Activated CD8-positive, alpha-beta memory T cell treated with anti-CD3 and anti-CD28 coated beads, Interleukin-2, amount 50 U/mL, for 48 hours (primary cell): ENCODE measurements around the gene EHF.

ENCODE experiments used
- DNase-seq: peaks from one replicate; pipeline ENCODE4 v3.0.0-alpha.2; 2020

Gene EHF

DNA sequence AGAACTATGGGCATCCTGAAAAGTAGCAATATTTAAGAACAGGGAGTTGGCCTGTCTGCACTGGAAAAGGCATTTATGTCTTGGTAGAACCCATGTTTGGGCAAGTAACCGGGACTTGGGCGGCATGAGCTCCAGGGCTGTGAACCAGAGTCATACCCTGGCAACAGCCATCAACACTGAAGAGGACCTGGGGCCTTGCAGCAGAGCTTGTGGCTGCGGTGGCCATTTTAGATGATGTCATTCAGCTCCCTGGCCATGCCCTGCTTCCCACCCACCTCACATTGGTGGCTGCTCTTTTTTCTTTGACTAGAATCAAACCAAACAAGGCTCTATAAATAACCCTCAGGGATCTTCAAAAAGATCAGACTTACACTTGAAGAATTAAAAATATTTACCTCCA lies 26.6 kb downstream of the EHF start:
- DNase-seq: no peak

DNA sequence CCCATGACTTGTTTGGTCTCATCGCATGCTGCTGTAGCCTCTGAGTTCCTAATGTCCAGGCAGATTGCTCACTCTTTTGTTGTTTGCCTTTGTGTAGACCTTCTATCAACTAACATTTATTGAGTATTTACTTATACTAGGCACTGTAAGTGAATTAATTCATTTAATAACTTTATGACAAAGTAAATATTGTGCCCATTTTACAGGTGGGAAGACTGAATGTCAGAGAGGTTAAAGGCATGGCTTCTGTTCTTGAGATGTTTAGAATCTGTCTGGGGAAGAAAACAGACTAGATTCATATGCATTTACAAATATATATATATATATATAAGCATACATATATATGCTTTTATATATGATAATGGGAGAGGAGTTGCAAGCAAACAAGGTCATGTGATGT lies 27.1 kb downstream of the EHF start:
- no peak for DNase-seq

DNA sequence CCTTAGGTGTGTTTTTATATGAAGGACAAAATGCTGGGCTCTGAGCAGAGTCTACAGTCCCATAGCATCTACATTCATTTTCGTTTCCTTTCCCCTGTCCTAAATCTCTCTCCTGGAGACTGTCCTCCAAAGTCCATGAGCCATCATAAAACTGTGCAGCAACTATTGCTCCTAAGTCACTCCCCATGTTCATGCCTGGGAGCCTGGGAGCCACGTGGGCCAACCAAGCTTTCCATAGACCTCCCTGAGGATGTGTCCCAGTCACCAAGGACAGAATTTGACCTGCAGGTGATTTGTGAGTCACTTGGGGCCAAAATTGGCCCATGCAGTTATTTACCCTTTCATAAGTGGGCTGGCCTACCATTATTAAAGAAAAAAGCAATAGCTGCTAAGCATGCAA lies 28.7 kb downstream of the EHF start:
- DNase-seq: no peak

DNA sequence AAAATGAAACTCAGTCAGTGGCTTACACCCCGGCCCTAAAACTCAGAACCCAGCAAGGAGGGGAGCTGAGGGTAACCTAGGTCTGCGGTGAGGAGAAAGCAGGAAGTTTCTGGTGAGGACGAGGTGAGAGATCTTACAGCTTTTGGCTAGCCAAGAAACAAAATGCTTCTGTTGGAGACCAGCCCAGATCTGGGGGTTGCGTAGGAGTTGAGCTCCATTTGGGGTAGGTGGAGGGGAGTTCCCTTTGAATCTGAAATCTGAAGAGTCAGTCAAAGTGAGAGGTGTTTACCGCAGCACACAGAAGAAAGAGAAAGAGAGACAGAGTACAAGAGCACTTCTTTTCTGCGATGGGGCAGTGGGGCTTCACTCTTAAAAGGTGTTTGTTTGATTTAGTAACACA lies 29.6 kb downstream of the EHF start:
- peak; percentile 80 for DNase-seq

DNA sequence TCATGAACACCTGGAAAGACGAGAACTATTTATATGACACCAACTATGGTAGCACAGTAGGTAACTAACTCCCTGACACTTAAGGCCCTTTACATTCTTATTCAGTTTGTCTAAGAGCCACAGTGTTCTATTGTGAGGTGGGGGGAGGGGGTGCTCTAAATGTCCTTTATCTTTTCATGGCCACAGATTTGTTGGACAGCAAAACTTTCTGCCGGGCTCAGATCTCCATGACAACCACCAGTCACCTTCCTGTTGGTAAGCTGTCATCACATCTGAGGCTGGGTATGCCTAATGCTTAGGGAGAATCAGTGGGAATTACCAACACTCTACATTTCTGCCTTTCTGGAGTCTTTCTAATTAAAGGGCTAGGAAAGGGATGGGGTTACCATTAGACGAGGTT lies 30.7 kb downstream of the EHF start:
- DNase-seq: no peak

DNA sequence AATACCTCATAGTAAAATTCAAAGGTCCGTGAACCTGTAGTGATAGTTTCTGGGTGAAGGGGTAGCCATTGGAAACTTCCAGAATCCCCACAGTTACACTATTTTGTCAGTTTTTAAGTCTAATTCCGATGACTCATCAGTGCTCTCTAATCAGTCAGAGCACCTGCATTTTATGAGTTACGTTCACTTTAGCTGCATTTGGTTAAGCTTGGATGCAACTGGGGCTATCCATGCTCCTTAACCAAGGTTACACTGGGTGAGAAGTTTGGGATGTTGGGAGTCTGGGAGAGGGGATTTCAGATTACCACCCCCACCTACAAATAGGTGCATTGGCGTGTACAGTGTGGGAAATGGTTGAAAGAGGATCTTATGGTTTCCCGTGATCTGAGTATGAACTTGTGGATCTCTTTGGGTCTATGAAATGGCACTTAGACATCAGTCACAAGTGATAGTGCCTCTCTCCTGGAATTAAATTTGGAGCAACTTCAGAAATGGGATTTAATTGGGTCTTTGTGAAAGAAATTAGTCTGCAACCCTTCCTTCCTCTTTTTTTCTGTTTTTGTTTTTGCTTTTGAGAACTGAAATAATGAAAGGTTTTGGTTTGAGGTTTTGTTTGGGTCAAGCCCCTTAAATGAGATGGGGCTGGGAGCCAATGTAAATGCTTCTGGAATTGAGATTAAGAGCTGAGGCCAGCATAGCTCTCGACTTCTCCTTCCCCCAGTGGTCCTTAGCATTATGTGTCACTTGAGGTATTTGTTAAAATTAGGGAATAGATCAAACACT lies 31.5 kb downstream of the EHF start:
- no peak for DNase-seq

DNA sequence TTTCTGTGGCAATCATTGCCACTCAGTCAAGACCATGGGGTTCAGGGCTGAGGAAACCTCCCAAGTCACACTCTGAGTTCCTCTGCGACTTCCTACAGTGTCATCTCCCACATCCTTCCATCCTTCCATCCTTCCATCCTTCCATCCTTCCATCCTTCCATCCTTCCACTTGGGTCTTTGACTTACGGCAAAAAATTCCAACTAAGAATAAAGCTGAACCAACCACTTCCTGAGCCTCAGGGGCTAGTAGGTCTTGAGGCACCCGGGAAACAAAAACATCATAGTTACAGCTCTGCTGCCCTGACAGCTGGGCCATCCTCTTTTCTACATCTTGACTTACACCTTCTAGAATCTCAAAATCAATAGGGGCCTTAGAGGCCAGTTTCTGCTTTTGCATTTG lies 32.1 kb downstream of the EHF start:
- DNase-seq: no peak

DNA sequence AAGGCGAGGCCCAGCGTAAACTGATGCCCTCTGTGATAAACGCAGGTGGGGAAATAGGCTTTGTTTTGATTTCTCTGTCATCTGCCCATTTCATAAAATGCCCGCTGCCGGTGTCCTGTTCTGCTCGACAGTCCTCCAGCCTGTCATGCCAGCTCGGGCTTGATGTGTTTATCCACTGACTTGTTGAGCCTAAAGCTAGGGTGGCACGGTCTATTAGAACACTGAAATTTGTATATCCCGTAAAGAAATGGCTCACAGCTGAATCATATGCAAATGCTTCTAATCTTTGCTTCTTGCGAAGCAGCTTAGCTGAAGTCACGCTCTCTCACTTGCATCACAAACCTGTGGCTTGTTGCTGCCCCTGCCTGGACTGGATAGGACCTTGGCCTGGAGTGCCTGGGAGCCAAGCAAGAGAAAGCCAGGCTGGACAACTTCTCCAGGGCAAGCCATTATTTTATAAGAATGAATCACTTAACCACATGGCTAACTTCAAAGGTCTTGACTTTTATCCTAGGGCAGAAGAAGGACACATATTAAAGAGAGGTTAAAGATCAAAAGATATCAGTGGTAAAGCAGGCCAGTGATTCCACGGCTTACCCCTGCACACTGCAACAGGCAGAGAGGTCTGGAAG lies 33.1 kb downstream of the EHF start:
- no peak for DNase-seq

DNA sequence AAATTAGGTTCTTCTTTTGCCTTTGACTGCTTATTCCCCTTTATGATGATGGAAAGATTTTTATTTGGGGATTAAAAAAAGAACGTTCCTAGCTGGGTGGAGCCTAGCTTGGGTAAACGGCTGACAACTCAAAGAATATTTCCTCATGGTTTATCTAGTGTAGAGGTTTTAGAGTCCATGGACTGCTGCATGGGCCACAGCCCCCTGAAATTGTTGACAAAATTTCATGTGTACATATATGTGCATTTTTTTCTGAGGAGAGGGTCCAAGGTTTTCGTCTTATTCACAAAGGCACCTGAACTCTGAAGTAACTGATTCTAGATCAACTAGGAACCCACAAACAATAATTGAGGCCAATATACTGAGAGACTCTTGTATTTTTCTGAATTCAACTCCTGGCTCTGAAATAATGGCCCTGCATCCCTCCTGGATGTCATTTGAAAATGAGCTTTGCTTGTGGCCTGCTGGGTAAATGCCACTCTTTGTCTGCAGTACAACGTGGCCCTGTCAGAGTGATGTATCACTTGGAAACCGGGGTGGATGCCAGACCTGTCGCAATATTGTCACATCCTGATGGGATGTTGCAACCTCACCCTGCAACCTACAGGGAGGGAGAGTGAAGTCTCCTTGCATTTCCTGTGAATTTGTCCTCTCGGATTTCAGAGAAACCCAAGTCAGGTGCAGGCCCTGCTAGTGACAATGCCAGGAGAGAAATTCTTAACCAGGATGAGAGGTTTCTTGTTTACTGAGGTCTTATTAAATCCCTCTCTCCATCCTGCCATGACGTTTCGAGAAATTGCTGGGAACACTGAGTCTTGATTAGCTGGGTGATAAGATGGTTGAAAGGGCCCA lies 33.8 kb downstream of the EHF start:
- no peak for DNase-seq

DNA sequence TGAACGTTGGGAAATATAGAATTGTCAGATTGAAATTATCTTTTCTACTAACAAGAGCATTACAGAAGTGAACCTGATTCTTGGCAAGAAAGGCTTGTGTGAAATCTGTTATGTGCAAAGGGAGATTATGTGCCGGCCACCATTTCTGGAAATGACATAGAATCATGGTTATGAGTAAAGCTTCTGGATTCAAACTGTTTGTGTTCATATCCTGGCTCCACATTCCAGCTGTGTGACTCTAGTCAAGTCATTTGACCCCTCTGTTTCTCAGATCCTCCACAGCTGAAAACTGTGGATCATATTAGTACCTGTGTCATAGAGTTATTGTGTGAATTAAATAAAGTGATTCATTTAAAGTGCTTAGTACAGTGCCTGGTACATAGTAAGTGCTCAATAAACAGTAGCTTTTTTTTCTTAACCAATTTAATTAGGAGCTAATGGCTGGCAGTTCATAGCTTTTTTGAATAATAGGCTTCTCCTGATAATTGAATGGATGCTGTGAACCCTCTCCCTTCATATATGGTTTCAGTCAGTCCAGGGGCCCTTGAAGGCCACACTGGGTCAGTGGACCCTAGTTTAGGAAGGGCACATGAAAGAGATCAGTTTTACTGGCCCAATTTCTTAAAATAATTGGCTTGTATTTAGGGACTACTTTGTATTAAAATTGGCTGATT lies 34.6 kb downstream of the EHF start:
- no peak for DNase-seq

DNA sequence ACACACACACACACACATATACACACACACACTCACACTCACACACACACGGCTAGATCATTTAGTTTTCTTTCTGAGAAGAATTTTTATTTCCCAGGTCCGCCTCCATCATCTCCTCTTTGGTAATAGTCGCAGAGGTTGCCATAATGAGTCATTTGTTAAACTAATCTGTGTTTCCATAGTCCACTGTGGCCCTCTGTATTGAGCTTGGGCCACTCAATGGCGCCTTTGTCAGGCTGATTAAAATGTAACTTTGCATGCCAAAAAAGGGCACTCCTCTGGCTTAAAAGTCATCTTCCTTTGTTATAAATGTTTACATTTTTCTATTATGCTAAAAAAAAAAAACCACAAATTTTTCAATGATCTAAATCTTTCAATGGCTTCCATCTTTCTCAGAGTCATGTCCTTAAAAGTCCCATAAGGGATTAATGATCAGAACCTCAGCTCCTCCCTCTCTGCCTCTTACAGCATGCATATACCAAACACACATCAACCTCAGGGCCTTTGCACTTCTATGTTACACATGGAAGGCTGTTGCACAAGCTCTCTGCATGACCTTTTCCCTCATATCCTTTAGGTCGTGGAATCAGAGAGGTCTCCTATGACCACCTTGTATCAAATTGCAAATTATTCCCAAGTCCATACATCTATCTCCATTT lies 35.3 kb downstream of the EHF start:
- DNase-seq: no peak

DNA sequence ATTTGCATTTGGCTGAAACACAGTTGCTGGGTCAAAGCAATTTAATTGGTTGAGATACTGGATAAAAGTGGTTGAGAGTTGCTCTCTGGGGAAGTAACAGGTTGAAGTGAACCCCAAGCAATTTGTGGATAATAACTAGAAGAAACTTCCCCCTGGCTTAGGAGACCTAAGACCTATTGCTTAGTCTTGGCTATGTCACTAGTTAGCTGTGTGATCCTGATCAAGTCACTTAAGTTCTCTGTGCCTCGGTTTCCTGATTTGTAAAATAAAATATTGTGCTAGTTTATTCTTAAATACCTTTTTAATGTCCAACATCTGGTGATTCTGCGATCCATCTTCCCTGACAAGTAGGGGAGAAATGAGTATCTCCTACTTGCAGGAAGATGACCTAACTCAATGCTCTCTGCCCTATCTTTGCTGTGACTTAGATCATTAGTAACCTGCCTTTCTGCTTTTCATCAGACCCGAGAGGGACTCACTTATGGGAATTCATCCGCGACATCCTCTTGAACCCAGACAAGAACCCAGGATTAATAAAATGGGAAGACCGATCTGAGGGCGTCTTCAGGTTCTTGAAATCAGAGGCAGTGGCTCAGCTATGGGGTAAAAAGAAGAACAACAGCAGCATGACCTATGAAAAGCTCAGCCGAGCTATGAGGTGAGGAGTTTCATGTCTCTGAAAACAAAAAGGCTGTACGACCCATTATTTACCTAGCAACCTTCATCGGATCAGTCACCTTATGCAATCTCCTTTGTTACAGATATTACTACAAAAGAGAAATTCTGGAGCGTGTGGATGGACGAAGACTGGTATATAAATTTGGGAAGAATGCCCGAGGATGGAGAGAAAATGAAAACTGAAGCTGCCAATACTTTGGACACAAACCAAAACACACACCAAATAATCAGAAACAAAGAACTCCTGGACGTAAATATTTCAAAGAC lies 37.5 kb downstream of the EHF start:
- DNase-seq: no peak

DNA sequence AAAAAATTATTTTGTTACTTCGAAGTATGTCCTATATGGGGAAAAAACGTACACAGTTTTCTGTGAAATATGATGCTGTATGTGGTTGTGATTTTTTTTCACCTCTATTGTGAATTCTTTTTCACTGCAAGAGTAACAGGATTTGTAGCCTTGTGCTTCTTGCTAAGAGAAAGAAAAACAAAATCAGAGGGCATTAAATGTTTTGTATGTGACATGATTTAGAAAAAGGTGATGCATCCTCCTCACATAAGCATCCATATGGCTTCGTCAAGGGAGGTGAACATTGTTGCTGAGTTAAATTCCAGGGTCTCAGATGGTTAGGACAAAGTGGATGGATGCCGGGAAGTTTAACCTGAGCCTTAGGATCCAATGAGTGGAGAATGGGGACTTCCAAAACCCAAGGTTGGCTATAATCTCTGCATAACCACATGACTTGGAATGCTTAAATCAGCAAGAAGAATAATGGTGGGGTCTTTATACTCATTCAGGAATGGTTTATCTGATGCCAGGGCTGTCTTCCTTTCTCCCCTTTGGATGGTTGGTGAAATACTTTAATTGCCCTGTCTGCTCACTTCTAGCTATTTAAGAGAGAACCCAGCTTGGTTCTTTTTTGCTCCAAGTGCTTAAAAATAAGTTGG lies 38.3 kb downstream of the EHF start:
- no peak for DNase-seq

DNA sequence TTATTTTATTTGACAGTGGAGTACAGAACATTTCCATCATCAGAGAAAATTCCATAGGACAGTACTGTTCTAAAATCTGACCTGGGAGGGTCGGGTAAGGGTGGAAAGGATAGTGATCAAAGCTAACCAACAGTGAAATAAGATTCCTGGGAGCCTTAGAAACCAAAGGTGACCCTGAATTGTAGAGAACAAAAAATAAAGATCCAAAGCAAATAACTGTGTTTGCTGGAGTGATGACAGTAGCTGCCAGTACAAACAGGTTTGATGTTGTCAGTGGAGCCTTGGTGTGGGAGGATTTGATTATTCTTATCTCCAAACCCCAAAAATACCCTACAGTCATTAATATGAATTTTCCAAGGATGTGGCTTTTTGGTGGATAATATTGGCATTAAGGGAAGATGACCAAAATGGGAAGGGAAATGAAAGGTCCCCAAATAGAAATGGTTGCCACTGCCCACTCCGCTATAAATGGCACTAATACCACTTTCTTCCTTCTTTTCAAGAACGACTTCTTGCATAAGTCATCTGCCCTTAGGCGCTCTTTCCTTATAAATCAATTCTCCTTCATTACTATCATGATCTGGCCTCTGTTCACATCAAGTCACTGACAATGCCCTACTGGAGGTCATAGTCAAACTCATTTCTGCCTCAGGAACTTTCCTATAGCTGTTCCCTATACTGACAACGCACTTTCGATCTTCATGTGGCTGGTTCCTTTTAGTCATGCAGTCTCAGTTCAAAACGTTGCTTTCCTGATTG lies 44.4 kb downstream of the EHF start:
- DNase-seq: no peak

DNA sequence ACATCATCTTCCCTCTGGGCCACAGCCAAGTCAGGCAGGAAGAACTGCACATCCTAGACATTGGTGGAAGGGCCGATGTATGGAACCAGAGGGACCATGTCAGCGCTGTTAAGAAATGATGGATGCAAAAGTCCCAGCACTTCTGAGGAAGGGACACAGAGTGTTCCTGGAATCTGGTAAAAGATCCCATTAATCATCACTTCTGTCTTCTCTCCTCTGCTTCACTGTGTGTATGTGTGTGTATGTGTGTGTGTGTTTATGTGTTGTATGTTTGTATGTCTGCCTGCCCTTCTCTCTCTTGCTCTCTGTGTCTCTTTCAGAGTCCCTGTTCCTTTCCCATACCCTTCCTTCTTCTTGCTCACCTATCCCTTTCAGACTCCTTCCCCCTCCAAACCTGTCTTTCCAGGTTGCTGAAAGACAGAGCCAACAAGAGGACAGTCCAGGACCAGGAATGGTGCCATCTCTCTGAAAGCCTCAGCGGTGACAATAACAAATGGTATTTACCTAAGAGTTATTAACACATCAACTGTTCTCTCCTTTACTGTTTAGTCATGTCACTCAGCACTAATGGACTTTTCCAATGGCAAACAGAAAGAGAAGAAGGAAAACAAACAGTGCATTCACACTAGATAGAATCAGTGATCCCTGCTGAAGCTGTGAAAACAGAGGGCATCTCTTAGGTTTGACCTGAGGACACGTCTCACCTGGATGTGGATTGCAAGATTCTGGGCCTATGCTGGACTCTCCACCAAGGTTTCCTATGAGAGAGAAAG lies 47.1 kb downstream of the EHF start:
- DNase-seq: no peak

DNA sequence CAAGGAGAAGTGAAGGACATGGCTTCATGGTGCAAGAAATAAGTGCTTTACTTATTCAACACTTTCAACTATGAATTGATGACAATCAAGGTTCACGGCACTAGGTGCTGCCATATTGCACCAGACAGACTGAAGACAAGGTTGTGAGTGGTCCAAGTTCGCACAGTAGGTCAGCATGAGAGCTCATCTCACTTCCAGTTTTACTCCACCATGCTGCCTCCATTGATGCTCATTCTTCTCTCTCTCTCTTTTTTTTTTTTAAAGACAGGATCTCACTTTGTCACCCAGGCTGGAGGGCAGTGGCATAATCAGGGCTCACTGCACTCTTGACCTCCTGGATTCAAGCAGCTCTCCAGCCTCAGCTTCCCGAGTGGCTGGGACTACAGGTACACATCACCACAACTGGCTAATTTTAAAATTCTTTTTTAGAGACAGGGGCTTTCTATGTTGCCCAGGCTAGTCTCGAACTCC lies 47.7 kb downstream of the EHF start:
- no peak for DNase-seq

DNA sequence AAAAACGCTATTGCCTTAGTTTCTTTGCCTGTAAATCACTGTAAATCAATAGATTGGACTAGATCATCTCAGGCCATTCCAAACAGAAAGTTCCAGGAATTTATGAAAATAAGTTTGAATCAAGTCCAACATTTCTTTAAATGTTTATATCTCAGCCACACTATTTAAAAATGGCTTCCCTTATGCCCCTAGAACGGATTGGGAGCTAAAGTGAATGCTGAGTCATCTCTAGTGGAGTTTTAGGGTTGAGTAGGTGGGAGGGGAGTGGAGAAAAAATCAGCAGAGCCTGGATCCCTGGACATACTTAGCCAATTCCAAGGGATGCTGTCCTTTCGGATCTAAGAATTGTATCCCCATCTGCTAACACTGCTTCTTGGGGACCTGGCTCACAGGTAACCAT lies 48.6 kb downstream of the EHF start:
- no peak for DNase-seq

DNA sequence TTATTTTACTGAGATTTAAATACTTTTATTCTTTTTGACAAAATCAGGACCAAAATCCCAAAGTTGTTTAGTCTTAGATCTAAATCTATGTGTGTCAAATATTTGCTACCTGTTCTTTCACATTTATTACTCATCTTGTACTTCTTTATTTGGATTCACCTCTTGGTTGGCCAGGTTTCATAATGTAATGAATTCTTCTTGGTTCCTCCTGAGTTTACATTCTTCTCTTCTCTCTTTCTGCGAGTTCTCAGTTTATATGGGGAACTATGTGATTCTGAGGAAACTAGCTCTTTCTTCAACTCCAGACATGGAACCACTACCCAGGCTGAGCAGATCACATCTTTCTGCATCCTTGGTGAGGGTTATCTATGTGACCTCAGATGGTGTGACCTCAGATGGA lies 50.2 kb downstream of the EHF start:
- no peak for DNase-seq

DNA sequence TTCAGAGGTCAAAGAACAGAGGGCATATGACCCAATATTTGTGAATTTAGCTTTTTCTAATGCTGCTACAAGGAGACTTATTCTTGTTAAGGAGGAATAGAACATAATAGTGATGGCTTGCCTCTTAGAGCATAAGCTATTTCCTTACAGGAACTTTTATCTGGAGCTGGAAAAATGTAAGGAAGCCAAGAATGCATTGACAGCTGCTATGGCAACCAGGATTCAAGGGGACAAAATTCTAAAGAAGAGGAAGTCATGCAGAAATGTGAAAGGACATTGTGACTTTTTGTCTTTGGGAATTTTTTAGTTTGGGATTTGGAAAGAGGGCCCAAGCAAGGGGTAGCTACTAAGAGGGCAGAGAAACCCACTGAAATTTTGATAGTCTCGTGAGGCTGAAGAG lies 51.1 kb downstream of the EHF start:
- no peak for DNase-seq
